Chondrocyte (in vitro differentiated cells): ENCODE data around the gene GPR108. TPM values are rescaled to one million over a fixed set of nuclear protein-coding genes. Genes with fewer than 3 reads are reported as not detected.

Source experiments
- DNase-seq: peaks from one replicate; pipeline ENCODE4 v3.0.0; 2021; ENCODE audit warnings: mixed read lengths, low spot score
- H3K27ac Mint-ChIP-seq: one replicate; pipeline ENCODE4 v1.8.0; 2021; ENCODE audit warnings: mild to moderate bottlenecking, moderate library complexity, mixed read lengths; ENCODE audit not compliant: unreplicated experiment
- H3K27me3 Mint-ChIP-seq: 2 replicates; pipeline ENCODE4 v1.8.0; 2021; ENCODE audit warnings: low read depth, mixed read lengths
- H3K36me3 Mint-ChIP-seq: 2 replicates; pipeline ENCODE4 v1.8.0; 2021; ENCODE audit warnings: low read depth, mixed read lengths
- H3K4me1 Mint-ChIP-seq: 2 replicates; pipeline ENCODE4 v1.8.0; 2021; ENCODE audit warnings: low read depth, mild to moderate bottlenecking, mixed read lengths
- H3K4me3 Mint-ChIP-seq: one replicate; pipeline ENCODE4 v1.8.0; 2021; ENCODE audit warnings: mild to moderate bottlenecking, moderate library complexity, mixed read lengths; ENCODE audit not compliant: unreplicated experiment
- H3K9me3 Mint-ChIP-seq: 2 replicates; pipeline ENCODE4 v1.8.0; 2021; ENCODE audit warnings: low read depth, mixed read lengths
- total RNA-seq: library from RNA; stranded (reverse); gene quantifications from 3 replicates; pipeline ENCODE4 v1.2.1, GENCODE V29; 2021
- TF ChIP-seq, protein P1 (sequence below): fragments of 200-600 bp; sonication (generic); IDR thresholded peaks from 2 replicates; pipeline ENCODE4 v1.5.0; 2021; ENCODE audit warnings: antibody characterized with exemption, mild to moderate bottlenecking, moderate library complexity

Gene GPR108
- total RNA-seq, 1 donor from 2014 or later, result 39.8 TPM

DNA sequence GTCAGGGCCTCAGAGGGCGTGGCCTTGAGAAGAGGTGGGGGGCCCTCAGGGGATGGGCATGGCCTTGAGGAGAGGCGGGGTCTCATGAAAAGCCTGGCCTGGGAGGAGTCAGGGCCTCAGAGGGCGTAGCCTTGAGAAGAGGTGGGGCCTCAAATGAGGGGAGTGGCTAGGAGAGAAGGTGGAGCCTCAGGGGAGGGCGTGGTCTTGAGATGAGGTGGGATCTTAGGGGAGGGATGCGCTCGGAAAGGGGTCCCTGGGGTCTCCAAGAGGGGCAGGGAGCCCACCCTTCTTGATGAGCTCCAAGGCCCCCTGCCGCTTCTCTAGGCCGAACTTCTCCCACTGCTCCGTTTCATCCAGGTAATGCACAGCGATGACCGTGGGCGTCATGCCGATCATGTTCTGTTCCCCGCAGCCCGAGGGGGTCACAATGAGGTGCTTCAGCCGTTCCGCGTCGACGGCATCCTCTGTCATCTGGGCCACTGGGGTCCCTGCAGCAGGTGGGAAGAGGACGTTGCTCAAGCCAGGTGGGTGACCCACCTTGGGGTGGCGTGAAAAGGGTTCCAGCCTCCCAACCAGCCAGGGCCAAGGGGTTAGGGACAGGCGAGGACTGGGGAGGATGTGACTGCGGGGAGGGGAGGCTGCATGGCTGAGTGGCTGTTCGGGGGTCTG lies 43.1 kb downstream of the GPR108 start:
- H3K27ac Mint-ChIP-seq, result no peak overlapping the region
- H3K36me3 Mint-ChIP-seq, result no peaks in the 10 kb centered on the region
- H3K27me3 Mint-ChIP-seq, result peaks cover 11% of the 10 kb centered on the region
- no peaks in the 10 kb centered on the region for H3K4me1 Mint-ChIP-seq
- H3K4me3 Mint-ChIP-seq, result no peak overlapping the region
- no peaks in the 10 kb centered on the region for H3K9me3 Mint-ChIP-seq
- TF ChIP-seq, protein P1, sequence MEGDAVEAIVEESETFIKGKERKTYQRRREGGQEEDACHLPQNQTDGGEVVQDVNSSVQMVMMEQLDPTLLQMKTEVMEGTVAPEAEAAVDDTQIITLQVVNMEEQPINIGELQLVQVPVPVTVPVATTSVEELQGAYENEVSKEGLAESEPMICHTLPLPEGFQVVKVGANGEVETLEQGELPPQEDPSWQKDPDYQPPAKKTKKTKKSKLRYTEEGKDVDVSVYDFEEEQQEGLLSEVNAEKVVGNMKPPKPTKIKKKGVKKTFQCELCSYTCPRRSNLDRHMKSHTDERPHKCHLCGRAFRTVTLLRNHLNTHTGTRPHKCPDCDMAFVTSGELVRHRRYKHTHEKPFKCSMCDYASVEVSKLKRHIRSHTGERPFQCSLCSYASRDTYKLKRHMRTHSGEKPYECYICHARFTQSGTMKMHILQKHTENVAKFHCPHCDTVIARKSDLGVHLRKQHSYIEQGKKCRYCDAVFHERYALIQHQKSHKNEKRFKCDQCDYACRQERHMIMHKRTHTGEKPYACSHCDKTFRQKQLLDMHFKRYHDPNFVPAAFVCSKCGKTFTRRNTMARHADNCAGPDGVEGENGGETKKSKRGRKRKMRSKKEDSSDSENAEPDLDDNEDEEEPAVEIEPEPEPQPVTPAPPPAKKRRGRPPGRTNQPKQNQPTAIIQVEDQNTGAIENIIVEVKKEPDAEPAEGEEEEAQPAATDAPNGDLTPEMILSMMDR, result no peak
- DNase-seq, result no peak

DNA sequence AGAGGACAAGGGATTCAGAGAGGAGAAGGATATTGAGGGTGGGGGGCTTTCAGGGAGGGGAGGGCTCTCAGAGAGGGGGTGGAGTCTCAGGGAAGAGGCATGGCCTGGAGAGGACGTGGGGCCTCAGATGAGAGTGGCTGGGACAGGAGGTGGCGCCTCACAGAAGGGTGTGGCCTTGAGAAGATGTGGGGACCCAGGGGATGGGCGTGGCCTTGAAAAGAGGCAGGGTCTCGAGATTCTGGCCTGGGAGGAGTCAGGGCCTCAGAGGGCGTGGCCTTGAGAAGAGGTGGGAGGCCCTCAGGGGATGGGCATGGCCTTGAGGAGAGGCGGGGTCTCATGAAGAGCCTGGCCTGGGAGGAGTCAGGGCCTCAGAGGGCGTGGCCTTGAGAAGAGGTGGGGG lies 43.7 kb downstream of the GPR108 start:
- no peaks in the 10 kb centered on the region for H3K4me1 Mint-ChIP-seq
- DNase-seq, result peak; percentile 58

DNA sequence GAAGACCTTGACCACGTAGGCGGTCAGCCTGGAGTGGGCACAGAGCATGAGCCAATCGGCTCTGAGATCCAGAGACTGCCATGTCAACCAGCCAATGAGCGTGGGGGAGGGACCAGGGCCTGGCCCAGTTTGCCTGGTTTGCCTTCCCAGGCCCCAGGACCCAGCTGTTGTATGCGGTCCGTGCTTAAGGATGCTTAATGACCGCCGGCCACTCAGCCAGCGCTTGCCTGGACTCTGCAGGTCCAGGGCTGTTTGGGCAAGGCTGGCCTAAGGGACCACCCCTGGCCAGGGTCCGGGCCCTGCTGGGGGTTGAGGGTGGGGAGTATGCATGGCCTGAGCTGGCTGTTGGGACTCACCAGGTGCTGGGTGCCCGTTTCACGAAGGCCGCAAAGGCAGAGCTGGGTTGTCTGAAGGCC lies 44.3 kb downstream of the GPR108 start:
- peak; percentile 81 for DNase-seq
- H3K4me1 Mint-ChIP-seq, result no peaks in the 10 kb centered on the region

More for the DNA sequence above, 43.7 kb downstream of the GPR108 start:
- Mint-ChIP-seq H3K9me3 (peaks cover 3% of the 10 kb centered on the region), H3K27me3 (peaks cover 11% of the 10 kb centered on the region), H3K27ac (no peak overlapping the region), H3K36me3 (no peaks in the 10 kb centered on the region), H3K4me3 (no peak overlapping the region)
- TF ChIP-seq, protein P1, result no peak

DNA sequence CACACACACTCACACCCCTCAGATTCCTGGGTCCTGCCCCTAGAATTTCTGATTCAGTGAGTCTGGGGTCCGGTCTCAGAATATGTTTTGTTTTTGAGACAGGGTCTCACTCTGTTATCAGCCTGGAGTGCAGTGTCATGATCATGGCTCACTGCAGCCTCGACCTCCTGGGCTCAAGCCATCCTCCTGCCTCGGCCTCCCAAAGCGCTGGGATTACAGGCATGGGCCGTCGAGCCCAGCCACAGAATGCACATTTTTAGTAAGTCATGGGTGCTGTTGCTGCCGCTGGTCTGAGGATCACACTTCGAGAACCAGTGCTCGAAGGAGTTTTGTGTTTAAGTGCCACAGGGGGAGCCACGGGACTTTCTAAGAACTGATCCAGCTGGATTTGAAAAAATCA lies 45.4 kb downstream of the GPR108 start:
- H3K36me3 Mint-ChIP-seq, result no peaks in the 10 kb centered on the region
- peaks cover 10% of the 10 kb centered on the region for H3K27me3 Mint-ChIP-seq
- DNase-seq, result peak; percentile 38
- no peaks in the 10 kb centered on the region for H3K4me1 Mint-ChIP-seq
- H3K4me3 Mint-ChIP-seq, result no peak overlapping the region
- TF ChIP-seq, protein P1, result no peak
- no peak overlapping the region for H3K27ac Mint-ChIP-seq
- peaks cover 4% of the 10 kb centered on the region for H3K9me3 Mint-ChIP-seq

More for the DNA sequence above, 44.3 kb downstream of the GPR108 start:
- no peak overlapping the region for H3K27ac Mint-ChIP-seq
- H3K27me3 Mint-ChIP-seq, result peaks cover 8% of the 10 kb centered on the region
- H3K36me3 Mint-ChIP-seq, result no peaks in the 10 kb centered on the region
- H3K4me3 Mint-ChIP-seq, result no peak overlapping the region
- peaks cover 4% of the 10 kb centered on the region for H3K9me3 Mint-ChIP-seq
- TF ChIP-seq, protein P1, result no peak

DNA sequence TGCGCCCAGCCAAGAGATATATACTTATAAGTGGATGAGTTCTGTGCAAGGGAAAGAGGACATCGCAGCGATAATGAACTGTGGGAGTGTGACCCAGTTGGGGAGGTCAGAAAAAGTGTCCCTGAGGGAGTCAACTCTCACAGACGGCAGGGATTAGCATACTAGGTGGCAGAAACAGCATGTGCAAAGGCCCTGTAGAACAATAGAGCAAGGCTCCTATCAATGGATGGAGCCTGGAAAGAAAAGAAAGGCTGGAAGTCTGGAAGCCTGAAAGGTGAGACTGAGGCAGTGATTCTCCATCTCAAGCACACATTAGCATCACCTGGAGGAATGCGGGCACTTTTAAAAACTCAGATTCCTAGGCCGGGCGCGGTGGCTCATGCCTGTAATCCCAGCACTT lies 46.0 kb downstream of the GPR108 start:
- peaks cover 4% of the 10 kb centered on the region for H3K9me3 Mint-ChIP-seq
- H3K27me3 Mint-ChIP-seq, result peaks cover 7% of the 10 kb centered on the region
- no peaks in the 10 kb centered on the region for H3K4me1 Mint-ChIP-seq
- TF ChIP-seq, protein P1, result no peak
- no peak overlapping the region for H3K4me3 Mint-ChIP-seq
- peak; percentile 4 for DNase-seq
- H3K27ac Mint-ChIP-seq, result no peak overlapping the region
- H3K36me3 Mint-ChIP-seq, result no peaks in the 10 kb centered on the region
